A549 treated with RU486 at 1 μM for 4 hours (cell line): Measurements from ENCODE around the gene SERPINB4. TPM values are rescaled to one million over a fixed set of nuclear protein-coding genes. Genes with fewer than 3 reads are reported as not detected.

Source experiments
- total RNA-seq: library from RNA; stranded (reverse); fragments of 200-300 nt; extraction: Qiagen RNA extraction; gene quantifications from 5 replicates; pipeline ENCODE4 v1.2.3, GENCODE V29; 2022; ENCODE audit warnings: low read depth

SERPINB4 gene
- total RNA-seq: 0.11 to 0.18 TPM (median 0.15 TPM) in 4 of 5 replicates, not detected in the other

GRCh38 chr18:63644142-63644541, at the start of gene SERPINB4:
SERPINB4 (minus strand) TSS chr18:63644256; CDS start chr18:63643577, 679 bp downstream.

GRCh38 chr18:63661750-63662149, 17.7 kb upstream of the SERPINB4 start, which contains the start of gene SERPINB3:
SERPINB3 (minus strand) TSS chr18:63661893; CDS start chr18:63661216, 677 bp downstream.

Other genes starting within 250 kb of the SERPINB4 start
- 18.5 to 24.2 TPM (median 20.6 TPM) in 5 replicates for gene VPS4B, start 221.8 kb downstream of the SERPINB4 start, total RNA-seq
- 0.05 to 0.11 TPM (median 0.07 TPM) in 3 of 5 replicates, not detected in the others for gene SERPINB5, start 167.3 kb downstream of the SERPINB4 start, total RNA-seq
- not detected in 5 replicates for gene SERPINB12, start 101.9 kb downstream of the SERPINB4 start, total RNA-seq
- gene SERPINB13, start 56.9 kb downstream of the SERPINB4 start, total RNA-seq: not detected in 5 replicates
- gene SERPINB3, start 17.6 kb upstream of the SERPINB4 start, total RNA-seq: 0.09 to 0.21 TPM (median 0.14 TPM) in 3 of 5 replicates, not detected in the others
- gene SERPINB11, start 58.7 kb upstream of the SERPINB4 start, total RNA-seq: 0.22 TPM in 1 of 5 replicates, not detected in the others
- gene SERPINB7, start 131.2 kb upstream of the SERPINB4 start, total RNA-seq: 1.8 to 2.7 TPM (median 2.3 TPM) in 5 replicates
- 0.17 TPM in 1 of 5 replicates, not detected in the others for gene SERPINB2, start 243.4 kb upstream of the SERPINB4 start, total RNA-seq